Measurements from ENCODE around the gene KLF9. TPM values are rescaled to one million over a fixed set of nuclear protein-coding genes. Genes with fewer than 3 reads are reported as not detected.

Gene KLF9
- total RNA-seq, 1 experiment from 2014 or later = 0.26 TPM

GRCh38 chr9:70406434-70406862 is 8.0 kb downstream of the KLF9 start:
- no peaks in the 10 kb centered on the region for H3K79me1 ChIP-seq (ENCODE audit: insufficient read depth, low read depth, low read length, poor library complexity, severe bottlenecking)
- H3K79me2 ChIP-seq (ENCODE audit: insufficient read depth, low read length) = no peaks in the 10 kb centered on the region
- H3K4me2 ChIP-seq (ENCODE audit: insufficient read depth, insufficient read length, low read length) = no peak overlapping the region
- no peak overlapping the region for H3K9ac ChIP-seq (ENCODE audit: extremely low read depth, insufficient read length, low read length)
- H3K9me3 ChIP-seq (ENCODE audit: control insufficient read depth, low read depth, low read length) = no peaks in the 10 kb centered on the region
- H2AFZ ChIP-seq (ENCODE audit: low read length) = peak overlapping the region; percentile 71
- H3K27ac ChIP-seq (ENCODE audit: insufficient read length, low read depth, low read length) = no peak overlapping the region
- DNase-seq = no peak
- H4K5ac ChIP-seq (ENCODE audit: insufficient read length, low read depth, low read length) = no peak overlapping the region
- H2BK12ac ChIP-seq (ENCODE audit: insufficient read length, low read depth, low read length) = no peak overlapping the region
- no peak overlapping the region for H3K23ac ChIP-seq (ENCODE audit: insufficient read length, low read depth, low read length)
- peaks cover 19% of the 10 kb centered on the region for H3K27me3 Mint-ChIP-seq (ENCODE audit: low read depth)
- H4K8ac ChIP-seq (replicated peaks; ENCODE audit: insufficient read length, low read depth, low read length) = no peak overlapping the region
- H2AK5ac ChIP-seq (ENCODE audit: insufficient read length, low read length) = no peak overlapping the region
- H3K4ac ChIP-seq (ENCODE audit: low read depth, low read length) = no peak overlapping the region
- H3K4me1 ChIP-seq (ENCODE audit: insufficient read depth, low read length) = peaks cover 7% of the 10 kb centered on the region
- no peak overlapping the region for H2BK20ac ChIP-seq (ENCODE audit: low read depth, low read length, poor library complexity, severe bottlenecking)
- H3K27ac Mint-ChIP-seq = peak overlapping the region in 2 of 3 experiments; percentile 36 to 40; a peak in 3 of 7 replicates
- H3T11ph ChIP-seq (ENCODE audit: low read length) = no peak overlapping the region
- no peak overlapping the region for H3K4me3 Mint-ChIP-seq
- no peak for TF ChIP-seq CTCF (conservative IDR thresholded peaks at IDR 0.05)
- no peaks in the 10 kb centered on the region for H4K20me1 ChIP-seq (ENCODE audit: control insufficient read depth, insufficient read depth, insufficient read length)
- no peaks in the 10 kb centered on the region for H3K23me2 ChIP-seq (ENCODE audit: insufficient read length, low read depth, low read length, poor library complexity, severe bottlenecking)
- no peaks in the 10 kb centered on the region for H3K27me3 ChIP-seq (ENCODE audit: insufficient read depth, low read length)
- no peaks in the 10 kb centered on the region for H3K9me3 Mint-ChIP-seq
- H2BK5ac ChIP-seq (ENCODE audit: insufficient read length, low read length) = no peak overlapping the region
- H2BK120ac ChIP-seq (ENCODE audit: low read depth, low read length, poor library complexity, severe bottlenecking) = no peak overlapping the region
- no peak overlapping the region for H3K56ac ChIP-seq (ENCODE audit: insufficient read length, low read depth, low read length)
- no peaks in the 10 kb centered on the region for H3K36me3 Mint-ChIP-seq (ENCODE audit: insufficient read depth in 1 of 3, low read depth in 3 of 3)
- no peak overlapping the region for H4K91ac ChIP-seq (ENCODE audit: insufficient read length, low read depth, low read length)
- no CpG with 5 or more reads among the region's 6 CpGs for WGBS (ENCODE audit: extremely low coverage, insufficient read length, low lambda C conversion rate)
- no peak overlapping the region for H2BK15ac ChIP-seq (ENCODE audit: low read depth, low read length)
- no peak overlapping the region for H3K18ac ChIP-seq (ENCODE audit: insufficient read length, low read depth, low read length)
- H3K4me1 Mint-ChIP-seq = peaks cover 22 to 23% of the 10 kb centered on the region in 2 experiments
- H3K14ac ChIP-seq (ENCODE audit: insufficient read depth, low read length) = no peak overlapping the region

All from H9 (cell line).